NCI-H146 treated with DMSO at 0.1 percent for 48 hours (cell line): ENCODE results near the gene ZNF324.
A peak's percentile ranks its signal among the peaks of the same experiment; 100 is the strongest.
"Not testable (repeated sequence)": the region's sequence is repeated elsewhere in the genome, so short reads cannot be mapped to it uniquely, and the experiment has no call there.

Experiments
- DNase-seq: peaks from one replicate; lab custom pipeline; 2025; ENCODE audit not compliant: unreplicated experiment; lab: John Stamatoyannopoulos, UW

Gene ZNF324

DNA sequence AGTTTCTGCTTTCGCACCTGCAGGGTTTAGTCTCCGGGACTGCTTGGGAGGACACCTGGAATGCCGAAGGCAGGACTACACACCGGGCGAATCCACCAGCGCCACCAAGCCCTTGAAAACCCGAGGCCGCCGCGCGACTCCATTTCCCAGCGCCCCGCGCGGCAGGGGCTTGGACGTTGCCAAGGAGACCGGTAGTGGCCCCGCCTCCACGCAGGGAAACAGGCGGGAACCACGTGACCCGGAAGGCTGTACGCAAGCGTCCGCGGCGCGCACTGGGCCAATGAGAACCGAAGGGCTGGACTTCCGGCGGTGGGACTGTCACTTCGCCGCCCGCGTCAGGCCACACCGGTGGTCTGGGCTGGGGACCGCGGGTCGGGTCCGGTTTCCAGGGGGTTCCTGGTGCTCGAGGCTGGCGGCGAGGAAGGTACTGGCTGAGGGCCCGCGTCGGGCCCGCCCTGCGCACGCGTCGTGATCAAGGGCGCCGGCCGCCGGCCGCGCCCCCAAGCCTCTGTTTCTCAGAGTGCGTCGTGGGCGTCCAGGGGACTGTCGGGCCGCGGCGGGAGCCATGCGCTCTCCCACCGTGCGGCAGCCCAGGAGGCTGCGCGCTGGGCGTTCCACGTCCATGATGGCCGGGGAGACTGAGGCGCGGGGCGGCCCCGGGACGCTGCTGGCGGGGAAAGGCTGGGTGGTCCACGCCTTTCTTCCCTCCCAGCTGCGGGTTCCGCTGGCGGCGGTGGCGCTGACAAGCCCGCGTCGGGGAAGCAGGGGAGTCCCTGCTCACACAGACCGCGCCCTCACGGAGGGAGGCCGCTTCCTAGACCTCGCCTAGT lies at the start of gene ZNF324:
Gene ZNF324 (plus strand): TSS at position 321 of the 830 bp plus-strand sequence. CDS start 2,106 bp downstream, outside the sequence.
- peak; percentile 96 for DNase-seq

DNA sequence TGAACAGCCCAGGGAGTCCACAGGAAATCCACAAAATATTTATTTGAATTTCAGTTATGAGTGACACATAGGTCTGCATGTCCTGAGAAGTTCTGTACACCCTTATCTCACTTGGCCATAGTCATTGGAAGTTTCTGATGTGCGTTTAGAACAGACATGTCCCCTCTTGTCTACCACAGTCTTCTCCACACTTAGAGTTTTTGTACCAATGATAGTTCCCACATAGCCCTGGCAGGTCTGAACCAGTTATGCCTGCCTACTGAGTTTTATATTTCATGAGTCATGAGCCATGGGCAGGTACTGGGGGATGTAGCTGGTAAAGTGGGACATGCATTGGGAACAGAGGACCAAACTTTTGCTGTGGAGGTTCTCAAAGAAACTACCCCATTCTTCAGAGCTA lies 38.3 kb upstream of the ZNF324 start:
- no peak for DNase-seq

DNA sequence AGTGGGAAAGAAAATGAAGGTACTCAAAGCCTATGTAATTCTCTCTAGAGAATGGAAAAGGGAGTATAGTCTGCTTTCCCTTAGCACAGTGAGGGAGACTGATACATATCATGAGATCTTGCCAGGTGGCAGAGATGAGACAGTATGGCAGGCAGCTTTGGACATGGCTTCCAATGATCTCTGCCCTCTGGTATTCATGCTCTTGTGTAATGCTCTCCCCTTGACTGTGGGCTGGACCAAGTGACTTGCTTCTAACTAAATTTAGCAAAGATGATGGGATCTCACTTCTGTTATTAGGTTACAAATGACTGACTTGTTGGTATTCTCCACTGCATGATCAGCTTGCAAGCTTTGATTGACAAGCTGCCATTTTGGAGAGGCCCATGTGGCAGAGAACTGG lies 37.1 kb upstream of the ZNF324 start:
- no peak for DNase-seq

DNA sequence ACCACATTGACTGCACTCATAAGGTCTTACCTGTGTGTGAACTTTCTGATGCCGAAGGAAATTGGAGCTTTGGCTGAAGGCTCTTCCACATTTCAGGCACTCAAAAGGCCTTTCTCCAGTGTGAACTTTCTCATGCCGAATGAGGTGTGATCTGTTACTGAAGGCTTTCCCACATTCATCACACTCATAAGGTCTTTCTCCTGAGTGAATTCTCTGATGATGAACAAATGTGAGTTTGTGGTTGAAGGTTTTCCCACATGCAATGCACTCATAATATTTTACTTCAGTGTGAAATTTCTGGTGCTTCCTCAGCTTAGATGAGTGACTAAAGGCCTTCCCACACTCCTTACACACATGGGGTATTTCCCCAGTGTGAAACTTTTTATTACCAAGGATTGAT lies 32.7 kb upstream of the ZNF324 start:
- DNase-seq: no peak

DNA sequence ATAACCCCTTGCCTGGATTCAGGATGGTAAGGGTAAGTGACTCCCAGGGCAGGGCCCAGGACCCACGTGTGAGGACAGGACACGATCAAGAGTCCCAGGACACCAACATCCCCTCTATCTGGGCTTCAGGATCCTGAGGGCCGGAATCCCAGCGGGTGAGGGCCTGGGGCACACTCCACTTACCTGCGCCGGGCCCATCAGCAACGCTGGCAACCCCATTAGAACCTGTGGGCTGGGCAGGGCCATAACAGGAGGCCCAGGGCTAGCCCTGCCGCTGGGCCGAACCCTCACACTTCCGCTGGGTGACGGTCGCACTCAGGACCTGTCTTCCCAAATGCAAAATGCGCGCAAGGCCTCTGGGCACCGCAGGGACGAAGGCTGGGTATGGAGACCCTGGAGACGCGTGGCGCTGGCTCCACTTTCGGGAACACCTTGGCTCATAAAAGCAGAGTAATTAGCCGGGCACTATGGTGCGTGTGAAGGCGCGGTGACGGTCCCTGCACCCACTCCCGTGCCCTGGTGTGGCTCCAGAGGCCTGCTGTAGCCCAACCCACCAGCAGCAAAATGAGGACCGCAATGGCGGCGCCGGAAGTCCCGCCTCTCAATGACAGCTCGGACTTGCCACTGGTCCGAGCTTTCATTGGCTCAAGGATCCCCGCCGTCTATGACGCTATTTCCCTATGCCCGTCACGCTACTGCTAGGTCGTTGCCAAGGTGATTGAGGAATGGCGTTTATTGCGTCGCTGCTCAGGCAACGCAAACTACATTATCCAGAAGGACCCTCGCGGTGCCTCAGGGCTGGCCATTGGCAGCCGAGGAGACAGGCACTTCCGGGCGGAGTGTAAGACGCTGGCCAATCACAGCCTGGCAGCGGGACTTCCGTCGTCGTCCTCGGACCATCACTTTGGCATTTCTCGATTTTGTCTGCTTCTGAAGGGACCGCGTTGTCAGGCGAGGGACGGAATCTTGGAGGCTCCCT lies 27.0 kb upstream of the ZNF324 start, which contains the start of gene ZNF132:
Gene ZNF132 (minus strand): TSS at position 578 of the 979 bp plus-strand sequence. CDS start 332 bp downstream, at position 246.
- DNase-seq: peak; percentile 95

DNA sequence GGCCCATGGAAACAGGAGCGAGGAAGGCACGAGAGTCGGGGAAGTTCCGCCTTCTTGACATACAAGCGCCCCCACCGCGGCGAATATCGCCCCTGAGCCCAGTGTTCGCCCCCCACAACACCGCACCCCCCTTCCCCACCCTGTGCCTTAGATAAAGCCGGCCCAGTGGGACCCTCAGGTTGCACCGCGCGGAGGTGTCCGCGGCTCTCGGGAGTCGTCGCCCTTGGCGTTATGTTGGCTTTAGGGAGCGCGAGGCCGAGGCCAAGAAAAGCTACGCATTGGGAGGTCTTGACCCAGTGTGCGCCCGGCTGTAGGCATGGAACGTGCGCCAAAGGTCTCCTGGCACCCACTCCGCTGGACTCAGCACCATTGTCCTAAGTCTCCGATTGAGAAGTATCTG lies 26.3 kb upstream of the ZNF324 start:
- no peak for DNase-seq

DNA sequence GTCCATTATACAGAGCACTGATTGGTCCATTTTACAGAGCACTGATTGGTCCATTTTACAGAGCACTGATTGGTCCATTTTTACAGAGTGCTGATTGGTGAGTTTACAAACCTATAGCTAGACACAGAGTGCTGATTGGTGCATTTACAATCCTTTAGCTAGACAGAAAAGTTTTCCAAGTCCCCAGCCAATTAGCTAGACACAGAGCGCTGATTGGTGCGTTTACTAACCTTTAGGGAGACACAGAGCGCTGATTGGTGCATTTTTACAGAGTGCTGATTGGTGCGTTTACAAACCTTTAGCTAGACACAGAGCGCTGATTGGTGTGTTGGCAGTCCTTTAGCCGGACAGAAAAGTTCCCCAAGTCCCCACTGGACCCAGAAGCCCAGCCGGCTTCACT lies 23.9 kb upstream of the ZNF324 start:
- DNase-seq: not testable (repeated sequence)

DNA sequence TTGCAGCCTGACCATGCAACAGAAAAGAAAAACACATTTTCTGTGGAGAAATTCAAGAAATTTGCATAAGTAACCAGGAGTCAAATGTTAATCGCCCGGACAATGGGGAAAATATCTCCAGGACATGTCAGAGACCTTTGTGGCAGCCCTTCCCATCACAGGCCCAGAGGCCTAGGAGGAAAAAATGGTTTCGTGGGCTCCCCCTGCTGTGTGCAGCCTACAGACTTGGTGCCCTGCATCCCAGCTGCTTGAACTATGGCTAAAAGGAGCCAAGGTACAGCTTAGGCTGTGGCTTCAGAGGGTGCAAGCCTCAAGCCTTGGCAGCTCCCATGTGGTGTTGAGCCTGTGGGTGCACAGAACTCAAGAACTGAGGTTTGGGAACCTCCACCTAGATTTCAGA lies 18.0 kb upstream of the ZNF324 start:
- DNase-seq: not testable (repeated sequence)

DNA sequence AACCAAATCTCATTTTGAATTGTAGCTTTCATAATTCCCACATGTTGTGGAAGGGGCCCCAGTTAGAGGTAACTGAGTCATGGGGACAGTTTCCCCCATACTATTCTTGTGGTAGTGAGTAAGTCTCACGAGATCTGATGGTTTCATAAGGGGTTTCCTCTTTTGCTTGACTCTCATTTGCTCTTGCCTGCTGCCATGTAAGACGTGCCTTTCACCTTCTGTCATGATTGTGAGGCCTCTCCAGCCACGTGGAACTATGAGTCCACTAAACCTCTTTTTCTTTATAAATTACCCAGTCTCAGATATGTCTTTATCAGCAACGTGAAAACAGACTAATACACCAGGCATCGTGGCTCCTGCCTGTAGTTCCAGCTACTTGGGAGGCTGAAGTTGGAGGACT lies 16.9 kb upstream of the ZNF324 start:
- not testable (repeated sequence) for DNase-seq

DNA sequence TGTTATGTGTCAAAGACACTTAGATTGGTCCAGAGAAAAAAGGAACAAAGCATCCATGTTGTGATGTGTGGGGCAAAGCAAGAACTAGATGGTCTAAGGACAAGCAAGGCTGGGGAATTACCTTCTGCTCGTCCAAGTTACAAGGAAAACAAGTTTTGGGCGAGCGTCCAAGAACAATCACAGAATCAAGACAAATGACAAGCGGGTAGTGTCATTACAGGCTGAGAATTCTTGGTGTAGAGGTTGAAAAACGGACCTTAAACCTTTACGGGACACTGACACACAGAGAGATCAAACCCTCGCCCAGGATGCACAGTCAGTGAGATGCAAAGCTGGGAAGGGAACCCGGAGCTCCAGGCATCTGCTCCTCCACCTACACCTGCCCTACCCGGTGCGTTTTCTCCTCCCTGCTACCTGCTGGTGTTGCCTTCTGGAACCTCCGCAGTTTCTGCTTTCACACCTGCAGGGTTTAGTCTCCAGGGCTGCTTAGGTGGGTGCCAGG lies 16.0 kb upstream of the ZNF324 start:
- DNase-seq: peak; percentile 82

DNA sequence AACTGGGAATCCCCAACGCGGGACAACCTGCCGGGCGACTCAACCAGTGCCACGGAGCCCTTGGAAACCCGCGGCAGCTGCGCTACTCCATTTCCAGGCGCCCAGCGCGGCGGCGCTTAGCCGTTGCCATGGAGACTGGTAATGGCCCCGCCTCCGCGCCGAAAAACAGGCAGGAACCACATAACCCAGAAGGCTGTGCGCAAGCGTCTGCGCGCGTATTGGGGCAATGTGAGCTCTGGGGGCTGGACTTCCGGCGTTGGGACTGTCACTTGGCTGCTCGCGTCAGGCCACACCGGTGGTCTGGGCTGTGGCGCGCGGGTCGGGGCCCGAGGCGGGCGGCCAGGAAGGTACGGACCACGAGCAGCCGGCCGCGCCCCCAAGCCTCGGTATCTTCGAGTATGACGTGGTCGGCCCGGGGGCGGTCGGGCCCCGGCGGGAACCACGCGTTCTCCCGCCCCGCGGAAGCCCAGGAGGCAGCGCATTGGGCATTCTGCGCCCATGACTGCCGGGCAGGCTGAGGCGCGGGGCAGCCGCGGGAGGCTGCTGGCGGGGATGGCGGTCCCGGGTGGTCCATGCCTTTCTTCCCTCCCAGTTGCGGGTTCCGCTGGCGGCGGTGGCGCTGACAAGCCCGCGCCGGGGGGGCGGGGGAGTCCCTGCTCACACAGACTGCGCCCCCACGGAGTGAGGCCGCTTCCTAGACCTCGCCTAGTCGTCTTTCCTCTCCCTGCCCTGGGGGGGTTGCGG lies 15.3 kb upstream of the ZNF324 start, which contains the start of gene ZNF324B:
Gene ZNF324B (plus strand): TSS at position 265 of the 744 bp plus-strand sequence. CDS start 2,080 bp downstream, outside the sequence.
- DNase-seq: peak; percentile 98

DNA sequence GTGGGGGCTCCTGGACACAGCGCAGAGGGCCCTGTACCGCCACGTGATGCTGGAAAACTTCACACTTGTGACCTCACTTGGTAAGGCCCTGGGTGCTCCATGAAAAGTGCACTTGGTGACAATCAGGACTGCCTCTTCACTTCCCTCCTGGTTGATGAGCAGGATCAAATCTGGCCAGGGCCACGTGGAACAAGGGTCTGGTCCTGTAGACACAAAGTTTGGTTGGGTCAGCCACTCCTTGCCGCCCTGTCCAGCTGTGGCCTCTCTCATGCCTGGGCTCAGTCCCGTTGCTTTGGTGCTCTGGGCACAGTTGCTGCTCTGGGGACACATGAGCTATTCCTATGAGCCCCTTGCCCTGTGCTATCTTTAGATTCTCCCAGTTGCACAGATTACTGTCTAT lies 13.1 kb upstream of the ZNF324 start:
- DNase-seq: no peak

DNA sequence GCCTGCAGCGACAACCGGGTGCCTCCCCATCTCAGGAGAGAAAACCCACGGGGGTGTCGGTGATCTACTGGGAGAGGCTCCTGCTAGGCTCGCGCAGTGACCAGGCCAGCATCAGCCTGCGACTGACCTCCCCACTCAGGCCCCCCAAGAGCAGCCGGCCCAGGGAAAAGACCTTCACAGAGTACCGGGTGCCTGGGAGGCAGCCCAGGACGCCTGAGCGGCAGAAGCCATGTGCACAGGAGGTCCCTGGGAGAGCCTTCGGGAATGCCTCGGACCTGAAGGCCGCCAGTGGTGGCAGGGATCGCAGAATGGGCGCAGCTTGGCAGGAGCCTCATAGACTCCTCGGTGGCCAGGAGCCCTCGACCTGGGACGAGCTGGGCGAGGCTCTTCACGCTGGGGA lies 11.6 kb upstream of the ZNF324 start:
- DNase-seq: no peak

DNA sequence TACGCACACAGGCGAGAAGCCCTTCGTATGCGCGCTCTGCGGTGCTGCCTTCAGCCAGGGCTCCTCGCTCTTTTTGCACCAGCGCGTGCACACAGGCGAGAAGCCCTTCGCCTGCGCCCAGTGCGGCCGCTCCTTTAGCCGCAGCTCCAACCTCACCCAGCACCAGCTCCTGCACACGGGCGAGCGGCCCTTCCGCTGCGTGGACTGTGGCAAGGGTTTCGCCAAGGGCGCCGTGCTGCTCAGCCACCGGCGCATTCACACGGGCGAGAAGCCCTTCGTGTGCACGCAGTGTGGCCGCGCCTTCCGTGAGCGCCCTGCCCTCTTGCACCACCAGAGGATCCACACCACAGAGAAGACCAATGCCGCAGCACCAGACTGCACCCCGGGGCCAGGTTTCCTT lies 10.8 kb upstream of the ZNF324 start:
- DNase-seq: no peak

DNA sequence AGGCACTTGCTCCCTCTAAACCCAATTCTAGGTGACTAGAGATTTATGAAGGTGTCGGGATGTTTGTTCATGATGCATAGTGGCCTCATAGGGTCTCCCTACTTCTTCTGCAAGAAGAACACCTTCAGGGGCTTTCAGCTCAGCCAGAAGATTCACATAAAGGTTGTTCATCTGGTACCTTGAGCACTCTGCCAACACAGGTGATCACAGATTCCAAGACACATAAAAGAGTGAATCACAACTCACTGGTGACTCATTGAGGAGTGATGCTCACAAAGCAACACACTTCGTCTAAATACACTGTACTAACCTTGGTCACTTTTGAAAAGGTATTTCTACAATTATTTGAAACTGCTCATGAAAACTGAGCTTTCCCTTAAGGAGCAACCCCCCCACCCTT lies 6.8 kb upstream of the ZNF324 start:
- DNase-seq: no peak

DNA sequence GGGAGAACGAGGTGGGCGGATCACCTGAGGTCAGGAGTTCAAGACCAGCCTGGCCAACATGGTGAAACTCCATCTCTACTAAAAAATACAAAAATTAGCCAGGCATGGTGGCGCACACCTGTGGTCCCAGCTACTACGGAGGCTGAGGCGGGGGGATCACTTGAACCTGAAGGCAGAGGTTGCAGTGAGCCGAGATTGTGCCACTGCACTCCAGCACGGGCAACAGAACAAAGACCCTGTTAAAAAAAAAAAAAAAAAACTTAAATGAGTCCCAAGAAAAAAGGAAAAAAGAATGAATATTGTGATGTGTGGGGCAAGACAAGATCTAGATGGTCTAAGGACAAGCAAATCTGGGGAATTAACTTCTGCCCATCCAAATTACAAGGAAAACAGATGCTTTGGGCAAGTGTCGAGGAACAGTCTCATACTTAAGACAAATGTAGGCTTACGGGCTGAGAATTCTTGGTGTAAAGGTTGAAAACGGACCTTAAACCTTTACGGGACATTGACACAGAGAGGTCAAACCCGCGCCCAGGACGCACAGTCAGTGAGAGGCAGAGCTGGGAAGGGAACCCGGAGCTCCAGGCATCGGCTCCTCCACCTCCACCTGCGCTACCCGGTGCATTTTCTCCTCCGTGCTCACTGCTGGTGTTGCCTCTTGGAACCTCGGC lies 656 bp upstream of the ZNF324 start:
- DNase-seq: no peak

DNA sequence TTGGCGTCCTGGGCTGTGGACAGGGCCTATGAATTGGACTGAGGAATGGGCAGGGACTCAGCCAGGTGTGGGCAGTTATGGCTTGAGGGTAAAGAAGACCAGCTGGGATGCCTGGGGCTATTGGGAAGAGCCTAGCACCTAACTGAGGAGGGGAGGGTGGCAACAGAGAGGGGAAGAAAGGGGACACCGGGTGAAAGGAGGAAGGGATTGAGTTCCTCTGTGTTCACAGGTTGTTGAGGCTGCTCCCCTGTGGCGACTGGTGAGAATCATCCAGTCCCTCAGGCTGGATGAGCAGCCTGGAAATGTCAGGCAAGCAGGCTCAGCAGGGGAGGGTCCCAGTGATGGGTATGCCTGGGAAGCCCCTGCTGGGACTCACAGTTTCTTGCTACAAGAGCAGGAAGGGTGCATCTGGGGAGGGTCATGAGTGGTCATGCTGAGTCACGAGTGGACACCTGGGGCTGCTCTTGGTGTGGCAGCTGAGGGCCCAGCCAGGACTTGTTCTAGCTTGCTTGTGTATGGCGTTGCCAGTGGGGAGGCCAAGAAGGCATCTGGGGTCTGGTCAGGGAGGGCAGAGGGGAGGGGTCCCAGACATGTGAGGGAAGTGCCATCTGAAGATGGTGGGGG lies 1.4 kb downstream of the ZNF324 start:
- peak; percentile 83 for DNase-seq

DNA sequence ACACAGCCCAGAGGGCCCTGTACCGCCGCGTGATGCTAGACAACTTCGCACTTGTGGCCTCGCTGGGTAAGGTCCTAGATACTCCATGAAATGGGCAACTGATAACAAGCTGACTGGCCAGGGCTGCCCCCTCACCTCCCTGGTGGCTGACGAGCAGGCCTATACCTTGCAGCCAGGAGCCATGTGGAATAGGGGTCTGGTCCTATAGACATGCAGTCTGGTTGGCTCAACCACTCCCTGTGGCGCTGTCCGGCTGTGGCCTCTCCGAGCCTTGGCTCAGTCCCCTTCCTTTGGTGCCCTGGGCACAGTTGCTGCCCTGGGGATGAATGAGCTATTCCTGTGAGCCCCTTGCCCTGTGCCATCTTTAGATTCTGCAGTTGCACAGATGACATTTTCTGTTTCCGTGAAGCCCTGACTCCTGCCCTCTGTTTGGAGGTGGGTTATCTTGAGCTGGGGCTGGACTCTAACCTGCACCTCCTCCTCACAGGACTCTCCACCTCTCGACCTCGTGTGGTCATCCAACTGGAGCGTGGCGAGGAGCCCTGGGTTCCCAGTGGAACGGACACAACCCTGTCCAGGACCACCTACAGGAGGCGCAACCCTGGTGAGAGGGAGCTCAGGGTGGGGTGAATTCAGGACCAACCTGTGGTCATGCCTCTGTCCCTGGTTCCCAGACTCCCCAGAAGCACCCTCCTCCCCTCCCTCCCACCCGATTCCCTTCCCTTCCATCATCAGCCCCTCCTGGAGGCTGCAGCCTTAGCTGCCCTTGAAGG lies 2.5 kb downstream of the ZNF324 start:
- DNase-seq: no peak
